ENCODE measurements around the gene ANO2. TPM values are rescaled to one million over a fixed set of nuclear protein-coding genes. Genes with fewer than 3 reads are reported as not detected.
A peak's percentile ranks its signal among the peaks of the same experiment; 100 is the strongest.

Gene ANO2
- total and polyA plus RNA-seq, 5 donors from 2014 or later = 0.10 TPM; not detected in 4

GRCh38 chr12:5739917-5740316, 205.1 kb downstream of the ANO2 start:
- no peak overlapping the region for H3K4me3 Mint-ChIP-seq

GRCh38 chr12:5737778-5738177, 207.3 kb downstream of the ANO2 start:
- Histone ChIP-seq H3K36me3 (ENCODE audit: control insufficient read depth, insufficient read depth, low read length) (no peaks in the 10 kb centered on the region), H3K9me3 (ENCODE audit: control insufficient read depth in 2 of 2, low read length in 2 of 2) (no peaks in the 10 kb centered on the region), H3K27me3 (ENCODE audit: control insufficient read depth, insufficient read depth, low read length) (peaks cover 2% of the 10 kb centered on the region), H3K4me1 (ENCODE audit: control insufficient read depth, insufficient read depth, low read length, poor library complexity, severe bottlenecking) (no peaks in the 10 kb centered on the region), H3K4me3 (ENCODE audit: low read depth, low read length) (no peak overlapping the region), H3K27ac (ENCODE audit: insufficient read depth, low read length, poor library complexity, severe bottlenecking) (no peak overlapping the region)
- DNase-seq (no peak), ATAC-seq (ENCODE audit: low read depth in 2 of 2) (no peak)
- no peak overlapping the region for H3K4me3 Mint-ChIP-seq
- H3K27ac Mint-ChIP-seq = no peak overlapping the region
- peaks cover 0 to 4% (median 0%) of the 10 kb centered on the region in 7 donors for H3K9me3 Mint-ChIP-seq
- H3K4me1 Mint-ChIP-seq = no peaks in the 10 kb centered on the region
- H3K36me3 Mint-ChIP-seq = no peaks in the 10 kb centered on the region
- H3K27me3 Mint-ChIP-seq = no peaks in the 10 kb centered on the region

More at GRCh38 chr12:5739917-5740316, 205.1 kb downstream of the ANO2 start:
- Mint-ChIP-seq H3K4me1 (no peaks in the 10 kb centered on the region), H3K9me3 (peaks cover 0 to 2% (median 0%) of the 10 kb centered on the region in 7 donors), H3K27me3 (no peaks in the 10 kb centered on the region), H3K27ac (no peak overlapping the region), H3K36me3 (no peaks in the 10 kb centered on the region)
- H3K27me3 ChIP-seq (ENCODE audit: control insufficient read depth, insufficient read depth, low read length) = peaks cover 2% of the 10 kb centered on the region
- H3K4me1 ChIP-seq (ENCODE audit: control insufficient read depth, insufficient read depth, low read length, poor library complexity, severe bottlenecking) = no peaks in the 10 kb centered on the region
- no peaks in the 10 kb centered on the region for H3K36me3 ChIP-seq (ENCODE audit: control insufficient read depth, insufficient read depth, low read length)
- ATAC-seq (ENCODE audit: low read depth in 2 of 2) = no peak
- no peaks in the 10 kb centered on the region for H3K9me3 ChIP-seq (ENCODE audit: control insufficient read depth in 2 of 2, low read length in 2 of 2)
- H3K27ac ChIP-seq (ENCODE audit: insufficient read depth, low read length, poor library complexity, severe bottlenecking) = no peak overlapping the region
- H3K4me3 ChIP-seq (ENCODE audit: low read depth, low read length) = no peak overlapping the region
- DNase-seq = no peak

DNA sequence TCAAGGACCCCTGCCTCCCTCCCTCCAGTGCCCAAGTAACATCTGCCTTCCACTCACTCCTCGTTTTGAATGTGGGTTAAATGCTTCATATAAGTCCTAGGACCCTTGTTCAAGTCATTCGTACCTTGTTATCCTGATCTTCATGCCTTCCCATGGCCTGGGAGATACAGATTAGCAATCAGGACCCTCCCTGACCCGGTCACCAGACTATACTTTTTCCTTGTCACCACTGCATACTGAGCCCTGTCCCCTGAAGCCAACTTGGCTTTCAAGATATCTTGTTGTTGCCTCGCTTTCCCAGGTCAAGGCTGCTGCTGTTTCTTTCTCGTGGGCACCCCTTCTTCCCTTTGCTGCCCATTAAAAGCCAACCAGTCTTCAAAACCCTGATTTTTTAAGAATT, 208.5 kb downstream of the ANO2 start:
- Histone ChIP-seq H3K4me1 (ENCODE audit: control insufficient read depth, insufficient read depth, low read length, poor library complexity, severe bottlenecking) (no peaks in the 10 kb centered on the region), H3K36me3 (ENCODE audit: control insufficient read depth, insufficient read depth, low read length) (no peaks in the 10 kb centered on the region), H3K27ac (ENCODE audit: insufficient read depth, low read length, poor library complexity, severe bottlenecking) (no peak overlapping the region), H3K9me3 (ENCODE audit: control insufficient read depth in 2 of 2, low read length in 2 of 2) (no peaks in the 10 kb centered on the region), H3K4me3 (ENCODE audit: low read depth, low read length) (no peak overlapping the region), H3K27me3 (ENCODE audit: control insufficient read depth, insufficient read depth, low read length) (no peaks in the 10 kb centered on the region)
- H3K27ac Mint-ChIP-seq = no peak overlapping the region
- no peak for DNase-seq
- H3K36me3 Mint-ChIP-seq = no peaks in the 10 kb centered on the region
- no peaks in the 10 kb centered on the region for H3K27me3 Mint-ChIP-seq
- peaks cover 0 to 2% (median 0%) of the 10 kb centered on the region in 7 donors for H3K9me3 Mint-ChIP-seq
- no peak overlapping the region for H3K4me3 Mint-ChIP-seq
- no peaks in the 10 kb centered on the region for H3K4me1 Mint-ChIP-seq
- ATAC-seq (ENCODE audit: low read depth in 2 of 2) = no peak

DNA sequence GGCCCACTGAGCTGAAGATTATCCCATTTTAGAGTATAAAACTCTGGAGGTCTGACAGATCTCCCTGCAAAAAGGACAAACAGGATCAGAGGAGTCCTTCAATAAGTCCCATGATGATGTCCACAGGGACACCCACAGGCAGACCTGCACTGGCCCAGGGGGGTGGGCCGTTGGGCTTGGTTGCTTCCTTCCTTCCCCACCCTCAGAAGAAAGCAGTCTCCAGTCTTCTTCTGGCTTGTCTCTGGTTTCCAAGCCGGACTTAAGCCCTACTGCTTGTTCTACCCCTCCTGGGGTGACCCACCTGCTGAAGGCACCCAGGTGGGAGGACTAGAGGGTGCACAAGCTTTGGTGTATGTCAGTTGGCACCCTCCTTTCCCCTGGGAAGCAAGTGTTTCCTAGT, 209.0 kb downstream of the ANO2 start:
- DNase-seq (no peak), ATAC-seq (ENCODE audit: low read depth in 2 of 2) (no peak)
- H3K4me3 Mint-ChIP-seq = no peak overlapping the region
- H3K9me3 Mint-ChIP-seq = peaks cover 0 to 2% (median 0%) of the 10 kb centered on the region in 7 donors
- no peaks in the 10 kb centered on the region for H3K27me3 Mint-ChIP-seq
- Histone ChIP-seq H3K9me3 (ENCODE audit: control insufficient read depth in 2 of 2, low read length in 2 of 2) (no peaks in the 10 kb centered on the region), H3K27ac (ENCODE audit: insufficient read depth, low read length, poor library complexity, severe bottlenecking) (no peak overlapping the region), H3K36me3 (ENCODE audit: control insufficient read depth, insufficient read depth, low read length) (no peaks in the 10 kb centered on the region), H3K27me3 (ENCODE audit: control insufficient read depth, insufficient read depth, low read length) (no peaks in the 10 kb centered on the region), H3K4me1 (ENCODE audit: control insufficient read depth, insufficient read depth, low read length, poor library complexity, severe bottlenecking) (no peaks in the 10 kb centered on the region), H3K4me3 (ENCODE audit: low read depth, low read length) (no peak overlapping the region)
- no peaks in the 10 kb centered on the region for H3K36me3 Mint-ChIP-seq
- no peak overlapping the region for H3K27ac Mint-ChIP-seq
- H3K4me1 Mint-ChIP-seq = no peaks in the 10 kb centered on the region

DNA sequence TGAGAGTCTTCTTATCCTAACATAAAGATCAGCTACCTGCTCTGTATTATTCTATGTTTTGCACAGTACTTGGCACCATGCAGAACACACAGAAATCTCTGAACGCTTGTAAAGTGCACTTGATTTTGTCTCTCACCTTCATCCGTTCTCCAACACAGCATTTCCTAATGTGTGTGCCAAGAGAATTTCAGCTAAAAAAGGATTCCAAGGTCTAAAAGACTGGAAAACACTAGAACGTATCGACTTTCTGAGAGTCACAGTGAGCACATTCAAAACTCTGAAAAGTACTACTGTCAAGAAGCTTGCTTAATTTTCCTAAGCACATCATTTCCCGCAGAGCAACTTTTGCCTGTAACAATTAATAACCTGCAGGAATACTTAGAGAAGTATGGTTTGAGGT, 211.1 kb downstream of the ANO2 start:
- H3K4me1 Mint-ChIP-seq = no peaks in the 10 kb centered on the region
- peaks cover 0 to 2% (median 0%) of the 10 kb centered on the region in 7 donors for H3K9me3 Mint-ChIP-seq
- DNase-seq (no peak), ATAC-seq (ENCODE audit: low read depth in 2 of 2) (no peak)
- H3K27me3 ChIP-seq (ENCODE audit: control insufficient read depth, insufficient read depth, low read length) = no peaks in the 10 kb centered on the region
- no peak overlapping the region for H3K27ac Mint-ChIP-seq
- no peak overlapping the region for H3K4me3 ChIP-seq (ENCODE audit: low read depth, low read length)
- no peaks in the 10 kb centered on the region for H3K36me3 Mint-ChIP-seq
- no peaks in the 10 kb centered on the region for H3K4me1 ChIP-seq (ENCODE audit: control insufficient read depth, insufficient read depth, low read length, poor library complexity, severe bottlenecking)
- no peaks in the 10 kb centered on the region for H3K9me3 ChIP-seq (ENCODE audit: control insufficient read depth in 2 of 2, low read length in 2 of 2)
- H3K4me3 Mint-ChIP-seq = no peak overlapping the region
- H3K27ac ChIP-seq (ENCODE audit: insufficient read depth, low read length, poor library complexity, severe bottlenecking) = no peak overlapping the region
- H3K36me3 ChIP-seq (ENCODE audit: control insufficient read depth, insufficient read depth, low read length) = no peaks in the 10 kb centered on the region
- H3K27me3 Mint-ChIP-seq = no peaks in the 10 kb centered on the region

- Mint-ChIP-seq H3K4me3 (peak overlapping the region in 1 of 4 donors; percentile 4), H3K27me3 (no peaks in the 10 kb centered on the region), H3K27ac (no peak overlapping the region), H3K4me1 (no peaks in the 10 kb centered on the region), H3K9me3 (peaks cover 0 to 2% (median 0%) of the 10 kb centered on the region in 7 donors), H3K36me3 (no peaks in the 10 kb centered on the region)
- DNase-seq (no peak), ATAC-seq (ENCODE audit: low read depth in 2 of 2) (no peak)
- Histone ChIP-seq H3K4me1 (ENCODE audit: control insufficient read depth, insufficient read depth, low read length, poor library complexity, severe bottlenecking) (no peaks in the 10 kb centered on the region), H3K27ac (ENCODE audit: insufficient read depth, low read length, poor library complexity, severe bottlenecking) (no peak overlapping the region), H3K9me3 (ENCODE audit: control insufficient read depth in 2 of 2, low read length in 2 of 2) (no peaks in the 10 kb centered on the region), H3K27me3 (ENCODE audit: control insufficient read depth, insufficient read depth, low read length) (no peaks in the 10 kb centered on the region), H3K36me3 (ENCODE audit: control insufficient read depth, insufficient read depth, low read length) (no peaks in the 10 kb centered on the region), H3K4me3 (ENCODE audit: low read depth, low read length) (no peak overlapping the region)
Measured at GRCh38 chr12:5733136-5733755, 211.8 kb downstream of the ANO2 start.

DNA sequence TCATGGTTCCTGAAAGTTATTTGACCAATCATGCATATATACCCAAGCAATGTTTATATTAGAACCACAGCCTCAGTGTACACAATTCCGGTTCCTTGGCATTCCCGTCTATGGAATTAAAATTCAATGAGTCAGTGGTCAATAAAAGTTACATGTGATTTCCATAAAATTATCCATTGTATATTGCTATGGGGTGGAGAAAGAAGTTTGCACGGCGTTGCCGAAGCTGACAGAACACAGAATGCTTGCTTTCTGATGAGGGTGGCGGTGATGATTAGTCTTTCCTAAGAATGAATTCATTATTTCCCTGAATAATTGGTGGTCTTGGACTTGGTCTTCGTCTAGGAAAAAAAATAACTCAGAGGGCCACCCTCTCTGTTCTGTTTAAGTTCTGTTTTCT, 214.1 kb downstream of the ANO2 start:
- H3K4me3 Mint-ChIP-seq = no peak overlapping the region

GRCh38 chr12:5723711-5724252, 221.3 kb downstream of the ANO2 start:
- DNase-seq (no peak), ATAC-seq (ENCODE audit: low read depth in 2 of 2) (no peak)
- Mint-ChIP-seq H3K27me3 (peaks cover 16% of the 10 kb centered on the region), H3K4me1 (peaks cover 0 to 4% (median 0%) of the 10 kb centered on the region in 4 donors), H3K9me3 (peaks cover 0 to 3% (median 0%) of the 10 kb centered on the region in 7 donors), H3K36me3 (no peaks in the 10 kb centered on the region), H3K27ac (no peak overlapping the region), H3K4me3 (no peak overlapping the region)
- H3K36me3 ChIP-seq (ENCODE audit: control insufficient read depth, insufficient read depth, low read length) = no peaks in the 10 kb centered on the region
- no peak overlapping the region for H3K27ac ChIP-seq (ENCODE audit: insufficient read depth, low read length, poor library complexity, severe bottlenecking)
- no peaks in the 10 kb centered on the region for H3K4me1 ChIP-seq (ENCODE audit: control insufficient read depth, insufficient read depth, low read length, poor library complexity, severe bottlenecking)
- H3K4me3 ChIP-seq (ENCODE audit: low read depth, low read length) = no peak overlapping the region
- no peaks in the 10 kb centered on the region for H3K9me3 ChIP-seq (ENCODE audit: control insufficient read depth in 2 of 2, low read length in 2 of 2)
- H3K27me3 ChIP-seq (ENCODE audit: control insufficient read depth, insufficient read depth, low read length) = no peaks in the 10 kb centered on the region

More for the DNA sequence above, 214.1 kb downstream of the ANO2 start:
- Histone ChIP-seq H3K27ac (ENCODE audit: insufficient read depth, low read length, poor library complexity, severe bottlenecking) (no peak overlapping the region), H3K4me1 (ENCODE audit: control insufficient read depth, insufficient read depth, low read length, poor library complexity, severe bottlenecking) (no peaks in the 10 kb centered on the region), H3K4me3 (ENCODE audit: low read depth, low read length) (no peak overlapping the region), H3K36me3 (ENCODE audit: control insufficient read depth, insufficient read depth, low read length) (no peaks in the 10 kb centered on the region), H3K27me3 (ENCODE audit: control insufficient read depth, insufficient read depth, low read length) (no peaks in the 10 kb centered on the region), H3K9me3 (ENCODE audit: control insufficient read depth in 2 of 2, low read length in 2 of 2) (no peaks in the 10 kb centered on the region)
- ATAC-seq (ENCODE audit: low read depth in 2 of 2) (no peak), DNase-seq (no peak)
- no peak overlapping the region for H3K27ac Mint-ChIP-seq
- H3K9me3 Mint-ChIP-seq = peaks cover 0 to 2% (median 0%) of the 10 kb centered on the region in 7 donors
- H3K4me1 Mint-ChIP-seq = no peaks in the 10 kb centered on the region
- no peaks in the 10 kb centered on the region for H3K27me3 Mint-ChIP-seq
- H3K36me3 Mint-ChIP-seq = no peaks in the 10 kb centered on the region

Data from CD4-positive, CD25-positive, alpha-beta regulatory T cell (primary cell).